Frontal cortex (tissue), 4 donors: Measurements from ENCODE around the gene HOXA2. TPM values are rescaled to one million over a fixed set of nuclear protein-coding genes. Genes with fewer than 3 reads are reported as not detected.

Experiments used
- DNase-seq, 2 donors: peaks; one replicate each; pipeline ENCODE4 v3.0.0; 2012; ENCODE audit warnings: low spot score in 2 of 2
- FAIRE-seq: peaks from 2 replicates; lab custom pipeline; 2012; peaks lifted over from hg19 to GRCh38; lab: Jason Lieb, UNC
- total RNA-seq: library from RNA; depleted of rRNA; stranded (reverse); fragments of >200 nt; gene quantifications from one replicate; pipeline ENCODE4 v1.2.3, GENCODE V29; 2014
- donor health status: control.
- donor health status: control.
- donor health status: control.

HOXA2 gene
- total RNA-seq, 1 donor from 2014 or later: not detected

GRCh38 chr7:27113991-27114769 lies 11.7 kb upstream of the HOXA2 start:
- DNase-seq (no peak), FAIRE-seq (no peak)

- DNase-seq: no peak
- no peak for FAIRE-seq
Observed at GRCh38 chr7:27112955-27113949, 10.8 kb upstream of the HOXA2 start.

GRCh38 chr7:27112361-27112760 lies 9.9 kb upstream of the HOXA2 start:
- FAIRE-seq: no peak
- no peak for DNase-seq

- DNase-seq (no peak), FAIRE-seq (no peak)
Observed at GRCh38 chr7:27111751-27112277, 9.3 kb upstream of the HOXA2 start.

- FAIRE-seq: no peak
- DNase-seq: no peak
Observed at GRCh38 chr7:27111042-27111750, 8.7 kb upstream of the HOXA2 start.

GRCh38 chr7:27110186-27111031 lies 7.9 kb upstream of the HOXA2 start:
- FAIRE-seq: no peak
- no peak for DNase-seq

GRCh38 chr7:27109466-27110185 lies 7.1 kb upstream of the HOXA2 start:
- DNase-seq: no peak
- no peak for FAIRE-seq

GRCh38 chr7:27108390-27109127 lies 6.1 kb upstream of the HOXA2 start:
- no peak for FAIRE-seq
- DNase-seq: no peak

- DNase-seq (no peak), FAIRE-seq (no peak)
Observed at GRCh38 chr7:27107391-27108381, 5.2 kb upstream of the HOXA2 start.

- FAIRE-seq (no peak), DNase-seq (no peak)
Observed at GRCh38 chr7:27106901-27107240, 4.4 kb upstream of the HOXA2 start.

- no peak for DNase-seq
- no peak for FAIRE-seq
Observed at GRCh38 chr7:27106181-27106900, 3.9 kb upstream of the HOXA2 start.

- no peak for DNase-seq
Observed at GRCh38 chr7:27105301-27106031, 3.0 kb upstream of the HOXA2 start.

GRCh38 chr7:27104341-27105058 lies 2.0 kb upstream of the HOXA2 start:
- FAIRE-seq (no peak), DNase-seq (no peak)

More at GRCh38 chr7:27105301-27106031, 3.0 kb upstream of the HOXA2 start:
- no peak for FAIRE-seq

GRCh38 chr7:27103489-27104226 lies 1.2 kb upstream of the HOXA2 start:
- no peak for DNase-seq
- no peak for FAIRE-seq
